Breast epithelium (tissue), 3 donors: ENCODE results near the gene LYRM2.

ENCODE experiments used
- POLR2A ChIP-seq: fragments of 450-650 bp; IDR thresholded peaks from one replicate; pipeline ENCODE4 v1.6.1; 2016; ENCODE audit warnings: antibody characterized with exemption, mild to moderate bottlenecking, moderate library complexity
- POLR2AphosphoS5 ChIP-seq, 3 donors: sonication (generic); formaldehyde crosslinking; IDR thresholded peaks; one replicate each; pipeline ENCODE4 v1.6.1; 2017; ENCODE audit warnings: antibody characterized with exemption in 3 of 3
- TF ChIP-seq, protein P1 (sequence below), 3 donors: fragments of 450-650 bp; IDR thresholded peaks; one replicate each; pipeline ENCODE4 v1.5.1; 2016 to 2017; ENCODE audit warnings: antibody characterized with exemption in 3 of 3, mild to moderate bottlenecking in 3 of 3, moderate library complexity in 3 of 3

DNA sequence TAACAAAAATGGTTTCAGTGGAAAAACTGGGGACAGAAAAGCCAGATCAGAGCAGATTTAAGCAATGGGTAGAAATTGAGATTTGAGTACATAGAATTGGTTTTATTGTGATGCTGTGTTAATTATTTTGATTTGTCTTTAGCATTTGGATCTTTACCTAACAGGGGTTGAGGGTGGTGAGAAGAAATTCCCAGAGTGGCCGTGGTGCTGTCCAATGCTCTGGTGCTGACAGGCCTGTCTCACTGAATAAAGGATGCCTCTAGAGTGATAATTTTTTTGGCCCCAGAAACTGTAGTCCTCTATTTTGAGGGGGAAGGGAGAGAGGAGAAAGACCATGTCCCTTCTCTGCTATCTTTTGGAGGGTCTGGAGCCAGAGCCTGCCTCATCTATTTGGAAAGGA is 79.1 kb downstream of the LYRM2 start:
- TF ChIP-seq POLR2AphosphoS5 (IDR thresholded peaks at IDR 0.05) (no peak), POLR2A (no peak)
- TF ChIP-seq, protein P1, sequence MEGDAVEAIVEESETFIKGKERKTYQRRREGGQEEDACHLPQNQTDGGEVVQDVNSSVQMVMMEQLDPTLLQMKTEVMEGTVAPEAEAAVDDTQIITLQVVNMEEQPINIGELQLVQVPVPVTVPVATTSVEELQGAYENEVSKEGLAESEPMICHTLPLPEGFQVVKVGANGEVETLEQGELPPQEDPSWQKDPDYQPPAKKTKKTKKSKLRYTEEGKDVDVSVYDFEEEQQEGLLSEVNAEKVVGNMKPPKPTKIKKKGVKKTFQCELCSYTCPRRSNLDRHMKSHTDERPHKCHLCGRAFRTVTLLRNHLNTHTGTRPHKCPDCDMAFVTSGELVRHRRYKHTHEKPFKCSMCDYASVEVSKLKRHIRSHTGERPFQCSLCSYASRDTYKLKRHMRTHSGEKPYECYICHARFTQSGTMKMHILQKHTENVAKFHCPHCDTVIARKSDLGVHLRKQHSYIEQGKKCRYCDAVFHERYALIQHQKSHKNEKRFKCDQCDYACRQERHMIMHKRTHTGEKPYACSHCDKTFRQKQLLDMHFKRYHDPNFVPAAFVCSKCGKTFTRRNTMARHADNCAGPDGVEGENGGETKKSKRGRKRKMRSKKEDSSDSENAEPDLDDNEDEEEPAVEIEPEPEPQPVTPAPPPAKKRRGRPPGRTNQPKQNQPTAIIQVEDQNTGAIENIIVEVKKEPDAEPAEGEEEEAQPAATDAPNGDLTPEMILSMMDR (IDR thresholded peaks at IDR 0.05): no peak
